HG03439 (cell line): Measurements from ENCODE around the gene NLK.
"Not testable (repeated sequence)": the region's sequence is repeated elsewhere in the genome, so short reads cannot be mapped to it uniquely, and the experiment has no call there.

Experiments
- ATAC-seq: cut with Tn5 transposase; IDR thresholded peaks from one replicate; pipeline ENCODE4 v1.9.1; 2021; ENCODE audit warnings: mild to moderate bottlenecking, moderate library complexity; ENCODE audit not compliant: unreplicated experiment

Gene NLK

GRCh38 chr17:28145348-28145747 is 102.9 kb downstream of the NLK start:
- ATAC-seq: no peak

DNA sequence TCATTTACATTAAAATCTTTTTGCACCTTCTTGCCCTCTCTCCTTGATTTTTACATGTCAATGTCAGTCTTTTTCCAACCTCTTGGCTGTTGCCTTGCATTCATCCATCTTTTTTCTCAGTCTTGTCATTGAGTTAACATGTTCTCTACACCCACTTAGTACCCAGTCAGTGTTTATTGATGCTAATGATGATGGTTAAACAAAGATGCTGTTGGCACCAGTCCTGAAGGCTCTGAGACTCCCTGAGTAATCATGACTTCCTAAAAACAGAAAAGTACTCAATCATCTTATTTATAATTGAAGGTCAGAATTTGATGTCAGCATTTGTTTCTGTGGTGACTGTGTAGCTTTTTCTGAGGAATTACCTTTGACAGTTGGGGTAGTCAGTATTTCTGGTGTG is 104.5 kb downstream of the NLK start:
- no peak for ATAC-seq

GRCh38 chr17:28151001-28151400 is 108.5 kb downstream of the NLK start:
- ATAC-seq: no peak

DNA sequence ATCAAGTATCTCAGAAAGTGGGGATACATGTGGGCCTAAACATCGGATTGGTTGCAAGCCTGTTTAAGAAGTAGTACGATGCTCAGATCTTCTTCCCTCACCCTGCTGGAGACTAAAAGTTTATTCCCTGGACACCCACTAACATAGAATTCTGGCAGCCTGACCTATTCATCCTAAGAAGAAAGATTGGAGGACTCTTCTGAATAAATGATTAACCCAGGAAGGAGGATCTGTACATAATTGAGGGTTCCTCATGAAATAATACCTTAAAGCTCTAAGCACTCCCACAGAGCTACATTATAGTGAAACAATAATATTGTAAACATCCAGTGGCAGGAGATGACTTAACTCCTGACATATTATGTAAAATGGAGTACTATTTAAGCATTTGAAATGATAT is 111.7 kb downstream of the NLK start:
- ATAC-seq: no peak

GRCh38 chr17:28155405-28155804 is 112.9 kb downstream of the NLK start:
- ATAC-seq: not testable (repeated sequence)

- no peak for ATAC-seq
Observed at GRCh38 chr17:28159004-28159403, 116.5 kb downstream of the NLK start.

DNA sequence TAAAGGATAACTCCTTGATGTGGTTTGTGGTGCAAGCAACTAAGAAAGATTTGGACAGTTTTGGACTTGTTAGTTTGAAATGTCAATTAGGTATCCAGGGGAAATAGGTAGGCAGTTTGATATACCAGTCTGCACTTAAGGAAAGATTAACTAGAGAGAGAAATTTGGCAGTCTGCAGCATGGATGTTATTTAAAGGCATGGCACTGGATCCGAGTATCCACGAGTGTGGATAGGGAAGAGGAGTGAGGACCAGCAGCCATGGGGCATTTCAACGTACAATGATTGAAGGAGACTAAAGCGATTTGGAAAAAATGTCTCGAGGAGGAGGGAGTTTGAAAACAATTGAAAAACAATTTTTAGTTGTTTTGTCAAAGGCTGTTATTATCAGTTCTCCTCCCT is 117.4 kb downstream of the NLK start:
- ATAC-seq: no peak

- ATAC-seq: no peak
Observed at GRCh38 chr17:28160610-28161009, 118.1 kb downstream of the NLK start.

DNA sequence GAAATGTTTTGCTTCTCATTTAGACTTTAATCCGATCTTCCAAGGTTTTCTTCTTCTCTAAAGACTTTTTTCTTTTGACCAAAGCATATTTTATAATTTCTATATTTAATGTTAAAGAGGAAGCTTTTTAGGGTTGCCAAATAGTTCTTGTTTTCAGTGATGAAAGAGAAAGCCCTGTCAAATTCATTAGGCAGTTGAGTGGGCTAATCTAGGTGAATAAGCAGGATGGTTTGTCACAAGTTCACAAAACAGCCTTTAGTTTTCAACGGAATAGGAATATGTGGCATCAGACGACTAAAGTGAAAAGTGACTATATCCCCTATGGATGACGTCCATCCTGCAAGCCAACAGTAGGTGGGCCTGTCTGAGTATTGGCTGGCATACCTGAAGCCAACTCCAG is 118.8 kb downstream of the NLK start:
- no peak for ATAC-seq

DNA sequence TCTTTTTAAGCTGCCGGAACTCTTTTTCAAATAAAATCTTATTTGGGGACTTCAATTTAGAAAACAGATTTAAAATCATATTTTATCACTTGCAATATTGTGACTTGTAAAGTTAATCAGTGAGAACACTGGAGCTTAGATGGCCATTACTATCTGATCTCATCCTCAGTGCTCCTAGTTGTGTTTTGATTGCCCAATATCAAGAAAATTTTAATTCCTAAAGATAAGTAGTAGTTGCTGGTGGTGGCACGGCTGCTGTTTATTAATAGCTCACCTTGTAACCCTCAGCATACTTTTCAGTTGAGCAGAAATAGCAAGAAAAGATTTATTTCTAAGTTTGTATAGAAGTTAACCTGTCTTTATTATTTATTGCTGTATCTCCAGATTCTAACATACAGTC is 124.0 kb downstream of the NLK start:
- ATAC-seq: no peak

DNA sequence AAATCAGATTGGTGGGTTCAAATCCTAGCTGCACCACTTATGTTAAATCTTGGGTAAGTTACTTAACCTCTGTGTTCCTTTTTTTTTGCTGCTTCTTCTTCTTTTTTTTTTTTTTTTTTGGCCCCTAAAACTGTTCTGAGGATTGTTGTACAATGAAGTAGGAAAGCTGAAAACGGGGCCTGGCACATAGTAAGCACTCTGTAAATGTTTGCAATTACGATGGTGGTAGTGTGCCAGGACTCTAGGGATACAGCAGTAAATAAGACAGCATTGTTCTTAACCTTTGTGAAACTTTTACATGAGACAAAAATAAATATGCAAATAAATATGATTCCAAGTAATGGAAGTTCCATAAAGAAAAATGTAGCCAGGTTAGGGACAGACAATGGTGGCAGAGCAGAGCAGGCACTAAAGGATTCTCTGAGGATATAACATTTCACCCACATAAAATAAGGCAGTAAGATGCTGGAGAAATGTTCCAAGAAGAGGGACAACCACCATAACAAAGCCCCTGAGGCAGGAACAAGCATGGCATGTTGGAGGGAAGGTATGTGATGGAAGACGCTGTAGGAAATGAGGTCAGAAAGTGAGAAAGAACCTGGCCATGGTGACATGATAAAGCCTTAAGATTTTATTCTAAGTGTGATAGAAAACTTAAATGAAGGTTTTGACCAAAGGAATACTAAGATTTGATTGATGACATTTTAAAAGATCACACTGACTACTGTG is 127.3 kb downstream of the NLK start:
- ATAC-seq: no peak

DNA sequence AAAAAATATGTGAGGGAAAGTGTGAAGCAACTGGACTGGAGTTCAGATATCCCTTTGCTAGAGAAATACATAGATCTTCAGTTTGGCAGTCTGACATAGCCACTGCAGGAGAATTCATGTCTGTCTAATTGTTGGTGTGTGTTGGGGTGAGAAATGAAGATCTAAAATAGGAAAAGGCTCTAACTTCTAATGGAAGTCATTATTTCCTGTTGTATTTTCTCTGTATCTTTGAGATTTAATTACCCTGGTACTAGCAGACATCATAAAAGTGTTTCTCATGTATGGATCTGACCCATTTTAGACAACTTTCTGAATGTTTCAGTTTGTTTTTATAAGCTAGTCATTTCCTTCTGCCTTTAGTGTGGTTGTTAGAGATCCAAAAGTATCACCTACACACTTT is 128.3 kb downstream of the NLK start:
- ATAC-seq: no peak

DNA sequence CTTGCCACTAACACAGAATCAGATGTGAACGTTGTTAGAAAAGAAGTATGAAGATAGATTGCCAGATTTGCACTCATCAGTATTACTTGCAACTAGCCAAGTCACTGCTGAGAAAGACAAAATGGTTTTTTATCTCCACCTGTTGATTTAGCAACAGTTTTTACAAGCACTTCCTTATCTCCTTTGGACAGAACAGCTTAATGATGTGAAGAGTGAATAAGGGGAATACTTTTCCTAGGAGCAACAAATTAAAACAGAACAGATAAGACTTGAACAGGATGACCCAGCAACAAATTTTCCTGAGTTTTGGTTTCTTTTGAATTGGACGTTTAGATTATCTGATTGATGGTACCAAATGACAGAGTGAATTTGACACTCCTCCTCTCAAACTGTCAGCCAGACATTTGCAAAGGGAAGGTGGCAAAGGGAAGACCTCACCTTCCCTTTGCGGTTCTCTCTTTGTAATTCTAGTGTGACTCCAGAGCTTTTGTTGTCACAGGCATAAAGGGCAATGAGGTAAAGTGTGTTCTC is 130.6 kb downstream of the NLK start:
- no peak for ATAC-seq

- ATAC-seq: no peak
Observed at GRCh38 chr17:28173801-28174200, 131.3 kb downstream of the NLK start.

DNA sequence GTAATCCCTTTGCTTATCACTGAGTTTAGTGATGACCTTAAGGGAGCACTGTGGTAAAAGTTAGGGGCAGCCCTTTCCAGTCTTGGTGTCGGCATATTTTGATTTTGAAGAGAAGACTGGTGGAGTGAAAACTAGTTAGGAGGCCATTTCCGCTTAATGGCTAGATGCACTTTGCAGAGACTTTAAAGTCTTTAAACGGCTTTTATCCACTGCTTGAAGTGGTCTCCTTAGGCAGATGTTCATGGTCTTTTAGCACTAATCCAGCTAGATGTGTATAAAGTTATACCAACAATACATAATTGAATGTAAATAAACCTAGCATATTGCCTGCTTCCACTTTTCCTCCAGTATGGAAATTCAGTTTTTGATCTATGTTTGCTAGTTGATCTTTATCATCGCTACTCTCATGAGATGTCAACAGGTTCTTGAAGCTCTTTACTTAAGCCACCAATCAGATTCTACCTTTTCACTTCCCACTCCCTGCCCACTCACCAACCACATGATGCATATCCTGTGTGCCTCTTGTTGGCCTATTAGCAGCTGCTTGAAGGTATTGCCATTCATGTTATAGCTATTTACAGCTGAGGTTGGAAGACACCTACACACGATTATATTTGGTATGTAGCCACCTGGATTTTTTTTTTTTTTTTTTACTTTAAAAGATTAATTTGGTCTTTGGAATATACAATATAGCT is 132.0 kb downstream of the NLK start:
- ATAC-seq: no peak

- no peak for ATAC-seq
Observed at GRCh38 chr17:28177351-28177750, 134.9 kb downstream of the NLK start.

- ATAC-seq: no peak
Observed at GRCh38 chr17:28178800-28179199, 136.3 kb downstream of the NLK start.

DNA sequence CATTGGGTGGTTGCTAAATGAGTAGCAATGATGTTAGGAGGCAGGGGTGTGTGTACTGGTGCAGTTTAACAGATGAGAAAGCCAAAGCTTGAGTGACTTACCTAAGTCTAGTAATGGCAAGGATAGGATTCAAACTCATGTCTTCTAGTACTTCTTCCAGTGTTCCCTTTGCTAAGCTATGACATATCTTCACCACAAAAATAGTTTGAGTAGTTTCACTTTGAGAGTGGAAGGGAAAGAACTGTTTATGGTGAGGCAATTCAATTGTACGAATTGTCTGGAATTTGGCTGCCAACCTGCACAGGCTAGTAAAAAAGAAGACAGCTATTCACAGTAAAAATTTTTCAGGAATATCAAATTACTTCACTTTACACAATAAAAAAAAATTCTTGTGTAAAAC is 138.0 kb downstream of the NLK start:
- ATAC-seq: no peak

DNA sequence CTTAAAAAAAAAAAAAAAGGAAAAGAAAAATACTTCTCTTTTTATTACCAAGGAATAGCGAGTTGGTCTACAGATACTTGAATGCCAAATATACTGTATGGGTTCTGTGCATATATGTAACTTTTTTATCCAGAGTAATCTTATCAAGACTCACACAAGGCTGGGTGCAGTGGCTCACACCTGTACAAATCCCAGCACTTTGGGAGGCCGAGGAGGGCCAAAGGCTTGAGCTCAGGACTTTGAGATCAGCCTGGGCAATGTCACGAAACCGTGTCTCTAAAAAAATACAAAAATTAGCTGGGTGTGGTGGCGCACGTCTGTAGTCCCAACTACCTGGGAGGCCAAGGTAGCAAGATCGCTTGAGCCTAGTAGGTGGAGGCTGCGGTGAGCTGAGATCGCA is 139.1 kb downstream of the NLK start:
- no peak for ATAC-seq

GRCh38 chr17:28182559-28182958 is 140.1 kb downstream of the NLK start:
- ATAC-seq: no peak

- no peak for ATAC-seq
Observed at GRCh38 chr17:28185658-28186057, 143.2 kb downstream of the NLK start.

DNA sequence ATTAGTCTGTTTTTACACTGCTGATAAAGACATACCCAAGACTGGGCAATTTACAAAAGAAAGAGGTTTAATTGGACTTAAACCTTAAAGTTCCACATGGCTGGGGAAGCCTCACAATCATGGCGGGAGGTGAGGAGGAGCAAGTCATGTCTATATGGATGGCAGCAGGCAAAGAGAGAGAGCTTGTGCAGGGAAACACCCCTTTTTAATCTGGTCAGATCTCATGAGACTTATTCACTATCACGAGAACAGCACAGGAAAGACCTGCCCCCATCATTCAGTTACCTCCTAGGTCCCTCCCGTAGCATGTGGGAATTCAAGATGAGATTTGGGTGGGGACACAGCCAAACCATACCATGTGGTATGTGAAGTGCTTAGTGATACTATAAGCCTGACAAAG is 144.0 kb downstream of the NLK start:
- not testable (repeated sequence) for ATAC-seq
